Central memory CD8-positive, alpha-beta T cell (primary cell): ENCODE results near the gene NRXN3.

Source experiments
- ATAC-seq: fragments of 150-1000 bp; cut with Tn5 transposase; replicated peaks from 2 replicates; pipeline ENCODE4 v1.10.0; 2022; ENCODE audit warnings: mild to moderate bottlenecking, moderate FRiP score, moderate number of reproducible peaks; ENCODE audit not compliant: poor library complexity, severe bottlenecking; ENCODE audit errors: extremely low read depth
- DNase-seq, 2 donors: peaks; one replicate each; pipeline ENCODE4 v3.0.0; 2021; ENCODE audit warnings: low spot score in 2 of 2
- H3K27ac Mint-ChIP-seq: one replicate; pipeline ENCODE4 v1.8.0; 2022; ENCODE audit warnings: low read depth, mild to moderate bottlenecking, moderate library complexity, mixed read lengths
- H3K27me3 Mint-ChIP-seq: one replicate; pipeline ENCODE4 v1.8.0; 2022; ENCODE audit warnings: mixed read lengths
- H3K36me3 Mint-ChIP-seq: one replicate; pipeline ENCODE4 v1.8.0; 2022; ENCODE audit warnings: mild to moderate bottlenecking, moderate library complexity, mixed read lengths; ENCODE audit not compliant: insufficient read depth
- H3K4me1 Mint-ChIP-seq: one replicate; pipeline ENCODE4 v1.8.0; 2022; ENCODE audit warnings: mixed read lengths
- H3K4me3 Mint-ChIP-seq: one replicate; pipeline ENCODE4 v1.8.0; 2022; ENCODE audit warnings: mild to moderate bottlenecking, moderate library complexity, mixed read lengths
- H3K9me3 Mint-ChIP-seq: one replicate; pipeline ENCODE4 v1.8.0; 2022; ENCODE audit warnings: mixed read lengths

The NRXN3 gene

DNA sequence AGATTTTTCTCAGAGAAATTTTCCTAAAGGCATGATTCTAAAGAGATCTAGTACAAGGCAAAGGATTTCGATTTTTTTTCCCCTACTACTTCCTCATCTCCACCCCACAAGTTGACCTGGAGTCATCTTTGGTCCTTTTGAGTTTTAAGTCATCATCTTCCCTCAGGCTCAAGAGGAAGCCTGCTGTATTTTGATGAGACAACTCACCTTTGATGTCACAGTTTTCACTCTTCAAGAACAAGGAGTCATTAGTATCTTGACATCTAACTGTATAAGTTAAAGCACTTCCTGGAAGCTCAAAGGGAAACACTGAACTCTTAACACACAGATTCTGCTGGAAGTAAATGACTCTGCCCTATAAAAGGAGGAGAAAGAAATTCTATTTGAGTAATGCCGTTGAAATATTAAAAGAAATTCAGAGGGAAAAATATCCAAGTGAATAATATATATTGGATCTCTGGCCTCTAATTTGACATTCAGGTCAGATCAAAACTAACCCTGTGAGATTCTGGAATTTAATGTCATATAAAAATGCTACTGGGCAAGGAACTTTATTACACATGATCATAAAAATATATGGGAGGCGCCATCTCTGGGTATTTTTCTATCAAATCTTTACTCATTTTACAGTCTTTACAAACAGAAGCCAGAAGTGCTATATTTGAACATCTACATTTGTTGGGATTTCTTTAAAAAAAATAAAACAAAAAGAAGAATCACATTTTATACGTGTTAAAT, 435.0 kb downstream of the NRXN3 start:
- Mint-ChIP-seq H3K9me3 (no peaks in the 10 kb centered on the region), H3K27ac (no peak overlapping the region), H3K4me1 (no peaks in the 10 kb centered on the region), H3K36me3 (no peaks in the 10 kb centered on the region), H3K4me3 (no peak overlapping the region), H3K27me3 (no peaks in the 10 kb centered on the region)
- ATAC-seq (no peak), DNase-seq (no peak)

GRCh38 chr14:78605897-78606500, 435.8 kb downstream of the NRXN3 start:
- DNase-seq (no peak), ATAC-seq (no peak)
- Mint-ChIP-seq H3K27me3 (no peaks in the 10 kb centered on the region), H3K27ac (no peak overlapping the region), H3K4me1 (no peaks in the 10 kb centered on the region), H3K9me3 (no peaks in the 10 kb centered on the region), H3K36me3 (no peaks in the 10 kb centered on the region), H3K4me3 (no peak overlapping the region)

DNA sequence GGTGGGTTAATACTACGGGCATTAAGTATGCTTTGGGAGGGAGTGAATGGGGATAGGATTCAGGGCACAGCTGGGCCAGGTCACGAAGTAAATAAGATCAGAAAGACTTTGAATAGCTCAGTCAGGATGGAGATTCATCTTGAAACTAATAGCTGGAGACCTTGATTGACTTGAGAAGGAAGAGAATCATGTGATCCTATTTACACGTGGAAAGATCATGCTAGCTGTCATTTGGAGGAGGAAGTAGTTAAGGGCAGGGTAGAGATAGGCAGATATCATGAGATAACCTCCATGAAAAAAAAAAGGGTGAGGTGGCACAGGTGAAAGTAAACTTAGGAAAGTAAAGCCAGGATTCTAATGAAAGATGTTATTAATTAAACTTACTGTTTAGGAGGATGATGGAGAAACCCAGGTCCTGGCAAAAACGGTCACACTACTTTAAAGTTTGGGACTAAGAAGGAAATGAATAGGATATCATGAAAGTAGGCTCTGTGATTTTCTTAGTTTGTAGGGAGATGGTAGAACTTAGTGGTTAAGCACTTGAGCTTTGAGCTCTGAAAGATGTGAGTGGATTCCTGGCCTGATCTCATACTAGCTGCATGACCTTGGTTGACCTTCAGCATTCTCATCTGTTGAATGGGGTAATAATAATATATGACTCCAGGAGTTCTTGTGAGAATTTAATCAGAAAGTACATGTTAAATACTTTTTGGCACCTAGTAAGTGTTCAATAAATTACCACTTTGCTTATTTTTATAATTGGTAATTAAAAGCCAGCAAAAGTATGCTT, 439.0 kb downstream of the NRXN3 start:
- Mint-ChIP-seq H3K27me3 (no peaks in the 10 kb centered on the region), H3K4me3 (no peak overlapping the region), H3K4me1 (no peaks in the 10 kb centered on the region), H3K27ac (no peak overlapping the region), H3K36me3 (no peaks in the 10 kb centered on the region), H3K9me3 (no peaks in the 10 kb centered on the region)
- ATAC-seq (no peak), DNase-seq (no peak)

GRCh38 chr14:78610994-78611393, 440.8 kb downstream of the NRXN3 start:
- no peaks in the 10 kb centered on the region for H3K9me3 Mint-ChIP-seq
- no peaks in the 10 kb centered on the region for H3K36me3 Mint-ChIP-seq
- no peak overlapping the region for H3K27ac Mint-ChIP-seq
- no peak overlapping the region for H3K4me3 Mint-ChIP-seq
- DNase-seq = no peak
- no peak for ATAC-seq
- H3K27me3 Mint-ChIP-seq = no peaks in the 10 kb centered on the region
- no peaks in the 10 kb centered on the region for H3K4me1 Mint-ChIP-seq

GRCh38 chr14:78611796-78612571, 441.8 kb downstream of the NRXN3 start:
- H3K9me3 Mint-ChIP-seq = no peaks in the 10 kb centered on the region
- H3K27ac Mint-ChIP-seq = no peak overlapping the region
- H3K27me3 Mint-ChIP-seq = no peaks in the 10 kb centered on the region
- DNase-seq = no peak
- ATAC-seq = no peak
- H3K36me3 Mint-ChIP-seq = no peaks in the 10 kb centered on the region
- H3K4me1 Mint-ChIP-seq = no peaks in the 10 kb centered on the region
- H3K4me3 Mint-ChIP-seq = no peak overlapping the region

GRCh38 chr14:78612666-78613065, 442.5 kb downstream of the NRXN3 start:
- no peaks in the 10 kb centered on the region for H3K27me3 Mint-ChIP-seq
- H3K27ac Mint-ChIP-seq = no peak overlapping the region
- H3K36me3 Mint-ChIP-seq = no peaks in the 10 kb centered on the region
- ATAC-seq = no peak
- H3K4me3 Mint-ChIP-seq = no peak overlapping the region
- H3K9me3 Mint-ChIP-seq = no peaks in the 10 kb centered on the region
- DNase-seq = no peak
- H3K4me1 Mint-ChIP-seq = no peaks in the 10 kb centered on the region

- no peak for ATAC-seq
- Mint-ChIP-seq H3K4me1 (no peaks in the 10 kb centered on the region), H3K9me3 (no peaks in the 10 kb centered on the region), H3K27me3 (no peaks in the 10 kb centered on the region), H3K27ac (no peak overlapping the region), H3K4me3 (no peak overlapping the region), H3K36me3 (no peaks in the 10 kb centered on the region)
- no peak for DNase-seq
These were observed 444.4 kb downstream of the NRXN3 start for GRCh38 chr14:78614593-78614992.

GRCh38 chr14:78617735-78618134, 447.6 kb downstream of the NRXN3 start:
- Mint-ChIP-seq H3K4me1 (no peaks in the 10 kb centered on the region), H3K36me3 (no peaks in the 10 kb centered on the region), H3K4me3 (no peak overlapping the region), H3K27ac (no peak overlapping the region), H3K27me3 (no peaks in the 10 kb centered on the region), H3K9me3 (no peaks in the 10 kb centered on the region)
- no peak for ATAC-seq
- DNase-seq = no peak

GRCh38 chr14:78618368-78618767, 448.2 kb downstream of the NRXN3 start:
- Mint-ChIP-seq H3K9me3 (no peaks in the 10 kb centered on the region), H3K27me3 (no peaks in the 10 kb centered on the region), H3K4me1 (no peaks in the 10 kb centered on the region), H3K4me3 (no peak overlapping the region), H3K36me3 (no peaks in the 10 kb centered on the region), H3K27ac (no peak overlapping the region)
- DNase-seq (no peak), ATAC-seq (no peak)

DNA sequence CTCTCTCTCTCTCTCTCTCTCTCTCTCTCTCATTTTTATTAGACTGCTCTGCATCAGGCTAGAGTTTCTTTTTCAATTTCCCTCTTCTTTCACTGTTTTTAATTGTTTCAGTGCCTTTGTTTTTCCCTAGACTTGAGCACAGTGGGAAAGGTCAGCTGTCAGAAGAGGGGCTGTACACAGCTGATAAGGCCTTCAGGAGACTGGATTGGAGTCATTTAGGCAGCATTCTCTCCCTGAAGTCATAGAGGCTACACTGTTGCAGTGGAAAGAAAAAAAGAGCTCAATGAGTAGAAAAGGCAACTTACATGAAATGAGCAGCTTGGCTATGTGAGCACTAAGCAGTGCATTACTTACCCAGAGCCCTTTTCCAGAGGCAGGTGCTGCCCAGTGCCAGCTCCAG, 456.9 kb downstream of the NRXN3 start:
- Mint-ChIP-seq H3K9me3 (peaks cover 5% of the 10 kb centered on the region), H3K27me3 (no peaks in the 10 kb centered on the region), H3K36me3 (no peaks in the 10 kb centered on the region), H3K27ac (no peak overlapping the region), H3K4me1 (no peaks in the 10 kb centered on the region), H3K4me3 (no peak overlapping the region)
- DNase-seq (no peak), ATAC-seq (no peak)

- Mint-ChIP-seq H3K9me3 (no peaks in the 10 kb centered on the region), H3K27ac (no peak overlapping the region), H3K27me3 (no peaks in the 10 kb centered on the region), H3K36me3 (peaks cover 2% of the 10 kb centered on the region), H3K4me3 (no peak overlapping the region), H3K4me1 (no peaks in the 10 kb centered on the region)
- ATAC-seq (no peak), DNase-seq (no peak)
These were observed 461.4 kb downstream of the NRXN3 start for GRCh38 chr14:78631551-78631950.

DNA sequence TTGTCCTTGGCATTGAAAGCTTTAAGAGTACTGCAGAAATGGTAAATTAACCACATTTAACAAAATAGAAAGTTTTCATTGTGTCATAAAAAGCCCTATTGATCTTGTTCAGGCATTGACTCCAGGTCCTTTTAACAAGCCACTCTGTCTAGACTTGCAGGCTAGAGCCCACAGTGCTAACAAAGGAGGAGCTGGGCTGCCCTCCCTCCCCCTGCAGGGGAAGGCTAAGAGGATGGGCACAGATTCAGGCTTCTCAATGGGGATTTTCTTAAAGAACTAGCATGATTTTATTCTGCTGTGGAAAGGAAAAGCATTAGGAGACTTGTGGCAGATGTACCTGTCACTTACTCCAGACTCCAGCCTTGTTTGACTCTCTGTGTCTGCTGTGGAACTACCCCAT, 463.6 kb downstream of the NRXN3 start:
- H3K27ac Mint-ChIP-seq = no peak overlapping the region
- no peak overlapping the region for H3K4me3 Mint-ChIP-seq
- DNase-seq = no peak
- no peaks in the 10 kb centered on the region for H3K4me1 Mint-ChIP-seq
- H3K9me3 Mint-ChIP-seq = peaks cover 4% of the 10 kb centered on the region
- H3K27me3 Mint-ChIP-seq = no peaks in the 10 kb centered on the region
- H3K36me3 Mint-ChIP-seq = peaks cover 2% of the 10 kb centered on the region
- no peak for ATAC-seq
